ENCODE measurements around the gene SPEN. TPM values are rescaled to one million over a fixed set of nuclear protein-coding genes. Genes with fewer than 3 reads are reported as not detected.

SPEN gene
- total RNA-seq, 1 donor from 2014 or later = 10.4 TPM

DNA sequence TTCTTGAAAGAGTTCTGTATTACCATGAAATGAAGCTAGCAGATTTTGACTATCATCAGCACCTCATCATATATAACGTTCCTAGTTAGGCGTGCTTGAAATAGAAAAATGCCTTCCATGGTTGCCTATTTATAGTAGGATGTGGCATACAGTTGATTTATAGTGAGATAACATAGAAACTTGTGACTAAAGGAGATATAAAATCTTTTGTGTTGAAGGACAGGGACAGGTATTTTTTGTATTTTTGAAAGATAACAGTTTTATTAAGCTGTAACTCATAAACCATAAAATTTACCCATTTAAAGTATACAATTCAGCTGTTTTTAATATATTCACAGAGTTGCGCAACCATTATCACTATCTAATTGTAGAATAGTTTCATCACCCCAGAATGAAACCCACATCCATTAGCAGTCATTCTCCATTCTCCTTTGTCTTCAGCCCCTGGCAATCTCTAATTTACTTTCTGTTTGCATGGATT lies 19.3 kb downstream of the SPEN start:
- TF ChIP-seq, protein P1, sequence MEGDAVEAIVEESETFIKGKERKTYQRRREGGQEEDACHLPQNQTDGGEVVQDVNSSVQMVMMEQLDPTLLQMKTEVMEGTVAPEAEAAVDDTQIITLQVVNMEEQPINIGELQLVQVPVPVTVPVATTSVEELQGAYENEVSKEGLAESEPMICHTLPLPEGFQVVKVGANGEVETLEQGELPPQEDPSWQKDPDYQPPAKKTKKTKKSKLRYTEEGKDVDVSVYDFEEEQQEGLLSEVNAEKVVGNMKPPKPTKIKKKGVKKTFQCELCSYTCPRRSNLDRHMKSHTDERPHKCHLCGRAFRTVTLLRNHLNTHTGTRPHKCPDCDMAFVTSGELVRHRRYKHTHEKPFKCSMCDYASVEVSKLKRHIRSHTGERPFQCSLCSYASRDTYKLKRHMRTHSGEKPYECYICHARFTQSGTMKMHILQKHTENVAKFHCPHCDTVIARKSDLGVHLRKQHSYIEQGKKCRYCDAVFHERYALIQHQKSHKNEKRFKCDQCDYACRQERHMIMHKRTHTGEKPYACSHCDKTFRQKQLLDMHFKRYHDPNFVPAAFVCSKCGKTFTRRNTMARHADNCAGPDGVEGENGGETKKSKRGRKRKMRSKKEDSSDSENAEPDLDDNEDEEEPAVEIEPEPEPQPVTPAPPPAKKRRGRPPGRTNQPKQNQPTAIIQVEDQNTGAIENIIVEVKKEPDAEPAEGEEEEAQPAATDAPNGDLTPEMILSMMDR (conservative IDR thresholded peaks at IDR 0.05; ENCODE audit: low read depth, low read length) = no peak
- DNase-seq (ENCODE audit: low read depth) = no peak
- H3K4me3 ChIP-seq (ENCODE audit: low read depth, low read length) = no peak overlapping the region

DNA sequence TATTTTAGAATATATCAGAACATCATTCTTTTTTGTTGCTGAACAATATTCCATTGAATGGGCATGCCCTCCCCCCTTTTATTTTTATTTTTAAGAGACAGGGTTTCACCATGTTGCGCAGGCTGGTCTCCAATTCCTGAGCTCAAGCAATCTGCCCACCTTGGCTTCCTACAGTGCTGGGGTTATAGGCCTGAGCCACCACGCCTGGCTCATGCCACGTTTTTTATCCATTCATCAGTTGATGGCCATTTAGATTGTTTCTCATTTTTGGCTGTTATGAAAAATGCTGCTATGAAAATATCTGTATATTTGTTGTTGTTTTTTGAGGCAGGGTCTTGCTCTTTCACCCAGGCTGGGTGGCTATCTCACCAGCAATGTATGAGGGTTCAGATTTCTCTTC lies 19.8 kb downstream of the SPEN start:
- DNase-seq (ENCODE audit: low read depth) = no peak
- H3K4me3 ChIP-seq (ENCODE audit: low read depth, low read length) = no peak overlapping the region
- TF ChIP-seq, protein P1 (conservative IDR thresholded peaks at IDR 0.05; ENCODE audit: low read depth, low read length) = no peak

DNA sequence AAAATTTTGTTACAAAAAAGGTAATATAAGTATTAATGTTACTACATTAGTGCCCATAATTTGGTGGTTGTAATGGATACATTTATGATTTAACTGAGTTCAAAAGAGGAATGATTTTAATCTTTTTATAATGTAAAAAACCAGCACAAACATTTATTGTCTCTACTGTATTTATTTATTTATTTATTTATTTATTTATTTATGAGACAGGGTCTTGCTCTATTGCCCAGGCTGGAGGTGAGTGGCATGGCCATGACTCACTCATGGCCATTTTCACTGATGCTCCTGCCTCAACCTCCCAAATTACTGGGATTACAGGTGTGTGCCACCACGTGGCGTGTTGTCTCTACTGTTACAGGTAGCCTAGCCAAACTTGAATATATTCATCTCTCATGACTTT lies 21.9 kb downstream of the SPEN start:
- TF ChIP-seq, protein P1 (conservative IDR thresholded peaks at IDR 0.05; ENCODE audit: low read depth, low read length) = no peak
- H3K4me3 ChIP-seq (ENCODE audit: low read depth, low read length) = no peak overlapping the region
- DNase-seq (ENCODE audit: low read depth) = no peak

DNA sequence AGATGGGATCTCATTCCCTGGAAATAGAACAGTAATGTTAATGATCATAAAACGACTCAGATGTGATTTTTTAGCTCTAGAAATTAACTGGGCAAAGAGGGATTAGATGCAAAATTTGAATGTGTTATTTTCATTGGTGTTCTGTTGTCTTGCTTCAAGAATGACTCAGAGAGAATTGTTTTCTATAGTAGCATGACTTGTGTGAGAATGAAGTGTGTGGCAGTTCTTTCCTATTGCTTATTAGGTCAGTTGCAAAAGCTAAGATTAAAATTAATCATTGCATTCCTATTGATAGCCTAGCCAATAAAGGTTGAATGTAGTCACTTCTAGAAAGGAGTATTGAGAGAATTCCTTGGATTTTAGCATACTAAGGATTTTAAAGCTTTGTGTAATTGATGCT lies 22.9 kb downstream of the SPEN start:
- DNase-seq (ENCODE audit: low read depth) = no peak
- TF ChIP-seq, protein P1 (conservative IDR thresholded peaks at IDR 0.05; ENCODE audit: low read depth, low read length) = no peak
- no peak overlapping the region for H3K4me3 ChIP-seq (ENCODE audit: low read depth, low read length)

DNA sequence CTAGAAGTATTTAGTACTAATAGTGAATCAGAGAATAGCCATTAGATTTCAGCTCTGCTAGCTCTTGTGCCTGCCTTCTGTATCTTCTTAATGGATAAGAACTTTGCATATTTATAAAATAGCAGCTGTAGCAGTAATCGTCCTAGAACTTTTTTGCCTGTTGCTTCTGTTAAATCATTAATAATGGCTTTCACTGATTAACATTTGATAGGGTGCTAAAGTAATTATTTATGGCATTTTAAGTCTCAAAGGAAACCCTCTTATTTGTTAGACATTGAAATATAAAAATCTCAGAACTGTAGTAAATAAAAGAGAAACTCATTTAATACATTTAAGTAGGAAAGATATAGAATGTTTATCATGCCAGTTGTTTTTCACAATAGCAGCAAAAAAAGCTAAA lies 27.0 kb downstream of the SPEN start:
- TF ChIP-seq, protein P1 (conservative IDR thresholded peaks at IDR 0.05; ENCODE audit: low read depth, low read length) = no peak
- no peak for DNase-seq (ENCODE audit: low read depth)
- H3K4me3 ChIP-seq (ENCODE audit: low read depth, low read length) = no peak overlapping the region

DNA sequence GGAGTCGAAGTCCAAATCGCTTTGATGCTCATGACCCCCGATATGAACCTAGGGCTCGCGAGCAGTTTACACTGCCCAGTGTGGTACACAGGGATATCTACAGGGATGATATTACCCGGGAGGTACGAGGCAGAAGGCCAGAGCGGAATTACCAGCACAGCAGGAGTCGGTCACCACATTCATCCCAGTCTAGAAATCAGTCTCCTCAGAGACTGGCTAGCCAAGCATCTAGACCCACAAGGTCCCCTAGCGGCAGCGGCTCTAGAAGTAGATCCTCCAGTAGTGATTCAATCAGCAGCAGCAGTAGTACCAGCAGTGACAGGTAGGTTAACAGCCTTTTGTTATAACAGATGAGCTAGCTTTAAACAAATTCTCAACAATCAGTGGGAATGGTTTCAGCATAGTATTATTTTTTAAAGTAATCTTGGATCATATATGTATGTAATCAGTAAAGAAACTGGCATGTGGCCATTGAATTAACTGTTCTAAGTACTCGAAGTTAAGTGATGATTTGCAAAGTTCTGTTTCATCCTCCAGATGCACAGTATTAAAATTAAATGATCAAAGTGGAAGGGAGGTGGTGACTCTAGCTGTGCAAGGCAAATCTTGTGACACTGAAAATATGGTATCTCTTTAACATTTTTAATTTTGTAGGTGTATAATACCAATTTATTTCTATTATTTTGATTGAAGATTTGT lies 29.0 kb downstream of the SPEN start:
- H3K4me3 ChIP-seq (ENCODE audit: low read depth, low read length) = peak overlapping the region; percentile 29
- no peak for DNase-seq (ENCODE audit: low read depth)
- TF ChIP-seq, protein P1 (conservative IDR thresholded peaks at IDR 0.05; ENCODE audit: low read depth, low read length) = peak; percentile 79

DNA sequence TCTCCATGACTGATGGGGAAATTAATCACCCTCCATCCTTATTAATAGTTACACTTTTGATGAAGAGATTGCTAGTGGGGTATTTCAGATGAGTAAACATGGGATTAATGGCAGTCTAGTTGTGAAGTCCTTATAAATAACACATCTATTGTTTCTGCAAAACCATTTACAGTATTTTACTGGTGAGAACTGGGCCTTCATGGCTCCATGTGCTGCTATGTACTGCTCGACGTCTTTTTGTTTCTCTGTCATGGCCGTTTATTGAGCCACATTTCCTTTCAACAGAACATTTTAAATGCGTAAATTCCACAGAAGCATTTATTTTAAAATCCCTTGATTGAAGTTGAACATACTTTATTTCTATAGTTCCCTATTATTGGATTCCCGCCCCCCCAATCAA lies 34.5 kb downstream of the SPEN start:
- TF ChIP-seq, protein P1 (conservative IDR thresholded peaks at IDR 0.05; ENCODE audit: low read depth, low read length) = no peak
- H3K4me3 ChIP-seq (ENCODE audit: low read depth, low read length) = no peak overlapping the region
- no peak for DNase-seq (ENCODE audit: low read depth)

Measured in epithelial cell of proximal tubule (primary cell).